KG1 (cell line): ENCODE data around the gene NGEF.

Experiments used
- DNase-seq: peaks from one replicate; lab custom pipeline; 2025; lab: John Stamatoyannopoulos, UW

Gene NGEF

DNA sequence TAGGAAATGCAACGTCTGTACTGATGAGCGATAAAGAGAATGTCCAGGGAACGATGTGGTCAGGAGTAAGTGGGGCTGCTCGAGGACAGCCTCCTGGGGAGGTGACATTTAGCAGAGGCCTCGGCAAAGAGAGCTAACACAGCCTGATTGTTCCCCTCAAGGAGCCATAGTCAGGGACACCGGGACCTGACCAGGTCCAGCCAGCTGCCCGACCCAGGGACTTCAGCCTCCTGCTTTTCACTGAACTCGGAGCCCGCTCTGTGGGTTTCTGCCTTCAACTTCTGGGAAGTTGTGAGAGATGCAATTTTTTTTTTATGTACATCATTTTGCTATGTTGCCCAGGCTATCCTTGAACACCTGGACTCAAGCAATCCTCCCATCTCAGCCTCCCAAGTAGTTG, 29.5 kb upstream of the NGEF start:
- DNase-seq, result no peak

DNA sequence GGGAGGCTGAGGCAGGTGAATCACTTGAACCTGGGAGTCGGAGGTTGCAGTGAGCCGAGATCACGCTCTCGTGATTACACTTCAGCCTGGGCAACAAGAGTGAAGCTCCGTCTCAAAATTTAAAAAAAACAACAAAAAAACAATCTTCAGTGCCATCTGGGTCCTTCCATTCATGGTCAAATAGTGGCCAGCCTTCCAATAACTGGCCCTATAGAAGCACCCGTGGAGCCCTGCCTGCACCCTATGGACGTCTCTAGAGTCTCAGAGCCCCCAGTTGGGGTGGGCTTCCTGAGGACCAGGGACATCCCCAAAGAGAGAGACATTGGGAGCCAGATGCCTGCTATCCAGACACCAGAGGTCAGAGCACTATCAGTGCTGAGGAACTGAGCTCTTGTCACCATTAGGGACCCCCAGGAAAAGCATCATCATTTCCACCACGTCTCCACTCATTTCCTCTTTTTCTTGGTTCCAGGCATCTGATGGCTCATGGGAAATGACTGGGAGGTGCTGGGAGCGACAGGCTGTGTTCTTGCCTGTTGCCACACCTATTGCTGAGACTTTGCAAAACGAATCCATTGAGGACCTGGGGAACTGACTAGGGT, 28.8 kb upstream of the NGEF start:
- DNase-seq, result no peak

DNA sequence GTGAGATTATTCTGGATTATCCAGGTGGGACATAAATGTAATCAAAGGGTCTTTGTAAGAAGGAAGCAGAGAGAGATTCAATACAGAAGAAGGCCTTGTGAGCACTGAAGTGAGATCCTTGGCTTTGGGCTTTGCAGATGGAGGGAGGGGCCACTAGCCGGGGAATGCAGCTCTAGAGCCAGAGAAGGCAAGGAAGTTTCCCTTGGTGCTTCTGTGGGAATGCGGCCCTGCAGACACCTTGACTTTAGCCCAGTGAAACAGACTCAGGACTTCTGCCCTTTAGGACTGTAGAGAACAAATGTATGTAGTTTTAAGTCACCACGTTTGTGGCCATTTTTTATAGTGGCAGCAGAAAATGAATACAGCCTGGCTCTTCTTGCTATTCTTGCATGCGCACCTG, 27.5 kb upstream of the NGEF start:
- no peak for DNase-seq

DNA sequence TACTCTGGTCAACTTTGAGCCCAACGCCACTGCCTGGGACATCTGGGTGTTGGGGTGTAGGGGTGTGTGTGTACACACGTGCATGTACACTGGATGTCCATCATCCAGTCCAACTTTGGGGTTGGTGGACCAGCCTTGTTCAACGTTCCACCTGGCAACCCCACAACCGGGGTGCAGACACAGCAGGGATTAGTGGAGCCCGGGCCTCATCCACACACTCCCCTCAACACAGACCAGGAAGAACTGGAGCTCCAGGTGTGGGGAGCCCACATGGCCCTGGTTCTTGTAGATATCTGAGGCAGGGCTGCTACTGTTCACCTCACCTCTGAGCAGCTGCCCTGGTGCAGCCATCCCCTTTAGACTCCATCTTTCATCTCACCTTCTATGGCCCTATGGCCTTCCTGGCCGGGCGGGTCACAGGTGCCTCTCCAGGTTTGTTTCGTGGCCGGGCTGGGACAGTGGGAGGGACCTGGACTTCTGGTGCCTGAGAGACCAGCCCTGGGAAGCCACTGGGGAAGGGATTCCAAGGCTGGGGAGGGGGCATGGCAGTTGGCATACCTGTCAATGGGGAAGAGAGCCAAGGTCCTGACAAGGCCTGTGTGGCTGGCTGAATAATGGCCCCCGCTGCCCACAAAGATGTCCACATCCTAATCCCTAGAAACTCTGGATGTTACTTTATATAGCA, 26.9 kb upstream of the NGEF start:
- DNase-seq, result no peak

DNA sequence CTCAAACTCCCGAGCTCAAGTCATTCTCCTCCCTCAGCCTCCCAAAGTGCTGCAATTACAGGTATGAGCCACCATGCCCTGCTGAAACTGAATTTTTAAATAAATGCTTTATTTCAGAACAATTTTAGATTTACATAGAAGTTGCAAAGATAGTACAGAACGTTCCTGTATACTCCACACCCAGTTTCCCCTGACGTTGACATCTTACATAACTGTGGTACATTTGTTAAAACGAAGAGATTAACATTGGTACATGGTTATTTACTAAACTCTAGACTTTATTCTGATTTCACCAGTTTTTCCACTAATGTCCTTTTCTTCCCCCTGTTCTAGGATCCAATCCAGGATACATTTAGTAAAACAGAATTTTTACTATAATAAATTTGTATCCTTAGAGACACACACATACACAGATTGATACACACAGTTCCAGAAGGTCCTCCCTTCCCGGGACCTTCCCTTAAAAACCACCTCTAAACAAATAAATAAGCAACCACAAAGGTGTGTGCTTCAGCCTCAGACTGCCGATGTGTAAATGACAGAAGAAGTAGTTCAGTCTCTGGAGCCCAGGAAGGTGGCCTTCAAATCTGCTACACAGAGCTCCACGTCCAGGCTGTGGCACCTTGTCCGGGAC, 26.3 kb upstream of the NGEF start:
- no peak for DNase-seq

DNA sequence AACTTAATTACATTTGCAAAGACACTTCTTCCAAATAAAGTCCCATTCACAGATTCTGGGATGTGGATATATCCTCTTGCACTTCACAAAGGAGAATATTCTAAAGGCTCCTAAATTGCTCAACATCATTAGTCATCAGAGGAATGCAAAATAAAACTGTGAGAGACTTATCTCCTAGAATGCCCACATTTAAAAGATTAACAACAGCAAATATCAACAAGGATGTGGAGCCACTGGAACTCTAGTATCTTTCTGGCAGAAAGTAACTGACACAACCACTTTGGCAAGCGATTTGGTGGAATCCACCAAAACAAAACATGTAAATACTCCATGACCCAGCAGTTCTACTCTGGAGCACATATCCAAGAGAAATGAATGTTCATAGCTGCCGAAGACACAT, 24.0 kb upstream of the NGEF start:
- DNase-seq, result no peak

DNA sequence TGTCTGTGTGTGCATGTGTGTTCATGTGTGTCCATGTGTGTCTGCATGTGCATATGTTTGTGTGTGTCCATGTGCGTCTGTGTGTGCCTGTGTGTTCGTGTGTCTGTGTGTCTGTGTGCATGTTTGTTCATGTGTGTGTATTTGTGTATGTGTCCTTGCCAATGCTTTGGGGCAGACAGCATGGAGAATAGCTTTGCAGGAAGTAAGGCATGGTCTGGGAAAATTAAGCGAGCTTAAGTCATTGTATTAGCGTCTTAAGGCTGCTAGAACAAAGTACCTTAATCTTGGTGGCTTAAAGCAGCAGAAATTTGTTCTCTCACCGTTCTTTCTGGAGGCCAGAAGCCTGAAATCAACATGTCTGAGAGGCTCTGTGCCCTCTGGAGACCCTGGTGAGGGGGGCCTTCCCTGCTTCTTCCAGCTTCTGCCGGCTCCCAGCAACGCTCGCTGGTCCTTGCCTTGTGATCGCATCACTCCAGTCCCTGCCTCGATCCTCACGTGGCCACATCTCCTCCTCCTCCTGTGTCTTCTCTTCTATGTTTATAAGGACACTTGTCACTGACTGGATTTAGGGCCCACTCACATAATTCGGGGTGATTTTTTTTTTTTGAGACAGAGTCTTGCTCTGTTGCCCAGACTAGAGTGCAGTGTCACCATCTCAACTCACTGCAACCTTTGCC, 23.2 kb upstream of the NGEF start:
- no peak for DNase-seq

DNA sequence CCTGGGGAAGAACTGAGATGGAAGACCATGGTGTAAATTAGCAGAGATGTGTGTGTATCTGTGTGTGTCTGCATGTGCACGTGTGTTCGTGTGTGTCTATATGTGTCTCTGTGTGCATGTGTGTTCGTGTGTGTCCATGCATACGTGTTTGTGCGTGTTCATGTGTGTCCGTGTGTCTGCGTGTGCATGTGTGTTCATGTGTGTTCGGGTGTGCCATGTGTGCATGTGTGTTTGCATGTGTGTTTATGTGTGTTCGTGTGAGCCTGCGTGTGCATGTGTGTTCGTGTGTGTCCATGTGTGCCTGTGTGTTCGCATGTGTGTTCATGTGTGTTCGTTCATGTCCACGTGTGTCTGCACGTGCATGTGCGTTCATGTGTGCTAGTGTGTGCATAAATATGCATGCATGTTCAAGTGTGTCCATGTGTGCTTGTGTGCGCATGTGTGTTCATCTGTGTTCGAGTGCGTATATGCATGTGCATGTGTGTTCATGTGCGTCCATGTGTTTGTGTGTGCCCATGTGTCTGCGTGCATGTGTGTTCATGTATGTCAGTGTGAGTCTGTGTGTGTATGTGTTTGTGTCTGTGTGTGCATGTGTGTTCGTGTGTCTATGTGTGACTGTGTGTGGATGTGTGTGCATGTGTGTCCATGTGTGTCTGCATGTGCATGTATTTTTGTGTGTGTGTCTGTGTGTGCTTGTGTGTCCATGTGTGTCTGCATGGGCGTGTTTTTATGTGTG, 22.5 kb upstream of the NGEF start:
- DNase-seq, result no peak

DNA sequence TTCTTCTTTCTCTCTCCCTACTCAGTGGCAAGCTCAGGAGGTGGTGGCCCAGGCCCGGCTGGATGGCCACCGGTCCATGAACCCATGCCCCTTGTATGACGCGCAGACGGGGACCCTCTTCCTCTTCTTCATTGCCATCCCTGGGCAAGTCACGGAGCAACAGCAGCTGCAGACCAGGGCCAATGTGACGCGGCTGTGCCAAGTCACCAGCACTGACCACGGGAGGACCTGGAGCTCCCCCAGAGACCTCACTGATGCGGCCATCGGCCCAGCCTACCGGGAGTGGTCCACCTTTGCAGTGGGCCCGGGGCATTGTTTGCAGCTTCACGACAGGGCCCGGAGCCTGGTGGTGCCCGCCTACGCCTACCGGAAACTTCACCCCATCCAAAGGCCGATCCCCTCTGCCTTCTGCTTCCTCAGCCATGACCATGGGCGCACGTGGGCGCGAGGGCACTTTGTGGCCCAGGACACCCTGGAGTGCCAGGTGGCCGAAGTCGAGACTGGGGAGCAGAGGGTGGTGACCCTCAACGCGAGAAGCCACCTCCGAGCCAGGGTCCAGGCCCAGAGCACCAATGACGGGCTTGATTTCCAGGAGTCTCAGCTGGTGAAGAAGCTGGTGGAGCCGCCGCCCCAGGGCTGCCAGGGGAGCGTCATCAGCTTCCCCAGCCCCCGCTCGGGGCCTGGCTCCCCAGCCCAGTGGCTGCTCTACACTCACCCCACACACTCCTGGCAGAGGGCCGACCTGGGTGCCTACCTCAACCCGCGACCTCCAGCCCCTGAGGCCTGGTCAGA, 21.2 kb upstream of the NGEF start:
- DNase-seq, result no peak

DNA sequence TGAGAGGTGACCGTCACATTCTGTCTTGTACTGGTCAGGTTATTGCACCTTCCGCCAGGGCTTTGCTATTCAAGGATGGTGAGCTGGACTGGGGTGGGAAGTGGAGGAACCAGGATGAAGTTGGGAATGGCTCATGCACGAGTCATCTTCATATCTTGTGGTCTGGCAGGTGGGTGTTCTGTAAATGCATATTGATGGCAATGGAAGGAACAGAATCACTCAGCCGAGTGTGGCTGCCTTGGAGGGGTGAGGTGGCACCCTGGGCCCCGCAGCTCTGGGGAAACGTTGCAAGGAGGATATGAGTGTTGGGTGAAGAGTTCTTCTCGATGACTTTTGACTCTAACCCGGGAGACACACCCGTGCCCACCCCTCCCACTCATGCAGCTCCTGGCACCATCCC, 20.6 kb upstream of the NGEF start:
- DNase-seq, result no peak

DNA sequence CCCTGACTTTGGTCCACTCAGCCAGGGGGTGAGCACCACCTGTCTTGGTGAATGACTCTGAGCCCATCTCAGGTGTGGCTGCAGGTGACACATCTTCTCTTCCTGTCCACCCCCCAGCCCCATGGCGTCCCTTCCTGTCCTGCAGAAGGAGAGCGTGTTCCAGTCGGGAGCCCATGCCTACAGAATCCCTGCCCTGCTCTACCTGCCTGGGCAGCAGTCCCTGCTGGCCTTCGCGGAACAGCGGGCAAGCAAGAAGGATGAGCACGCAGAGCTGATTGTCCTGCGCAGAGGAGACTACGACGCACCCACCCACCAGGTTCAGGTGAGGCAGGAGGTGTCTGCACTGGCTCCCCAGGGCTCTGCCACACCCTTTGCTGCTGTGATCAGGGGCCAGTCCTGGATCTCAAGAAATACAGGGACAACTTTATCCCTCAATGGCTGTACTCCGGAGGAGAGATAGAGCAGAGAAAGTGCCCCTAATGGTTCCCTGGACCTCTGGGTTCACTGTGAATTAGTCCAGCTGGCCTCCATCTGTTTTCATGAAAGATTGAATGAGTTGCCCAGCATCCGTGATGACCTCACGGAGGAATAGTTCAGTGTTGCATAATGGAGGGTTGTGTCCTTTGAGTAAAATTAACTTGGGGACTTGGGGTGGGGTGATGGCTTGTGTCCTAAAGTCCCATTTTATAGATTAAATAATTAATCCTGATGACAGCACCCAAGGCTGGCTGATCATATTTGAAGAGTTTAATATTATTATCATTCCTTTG, 19.7 kb upstream of the NGEF start, which contains the start of gene NEU2:
TSS of gene NEU2 (plus strand) at position 122 of the 770 bp plus-strand sequence. CDS start at position 122, 0 bp downstream.
- DNase-seq, result no peak

DNA sequence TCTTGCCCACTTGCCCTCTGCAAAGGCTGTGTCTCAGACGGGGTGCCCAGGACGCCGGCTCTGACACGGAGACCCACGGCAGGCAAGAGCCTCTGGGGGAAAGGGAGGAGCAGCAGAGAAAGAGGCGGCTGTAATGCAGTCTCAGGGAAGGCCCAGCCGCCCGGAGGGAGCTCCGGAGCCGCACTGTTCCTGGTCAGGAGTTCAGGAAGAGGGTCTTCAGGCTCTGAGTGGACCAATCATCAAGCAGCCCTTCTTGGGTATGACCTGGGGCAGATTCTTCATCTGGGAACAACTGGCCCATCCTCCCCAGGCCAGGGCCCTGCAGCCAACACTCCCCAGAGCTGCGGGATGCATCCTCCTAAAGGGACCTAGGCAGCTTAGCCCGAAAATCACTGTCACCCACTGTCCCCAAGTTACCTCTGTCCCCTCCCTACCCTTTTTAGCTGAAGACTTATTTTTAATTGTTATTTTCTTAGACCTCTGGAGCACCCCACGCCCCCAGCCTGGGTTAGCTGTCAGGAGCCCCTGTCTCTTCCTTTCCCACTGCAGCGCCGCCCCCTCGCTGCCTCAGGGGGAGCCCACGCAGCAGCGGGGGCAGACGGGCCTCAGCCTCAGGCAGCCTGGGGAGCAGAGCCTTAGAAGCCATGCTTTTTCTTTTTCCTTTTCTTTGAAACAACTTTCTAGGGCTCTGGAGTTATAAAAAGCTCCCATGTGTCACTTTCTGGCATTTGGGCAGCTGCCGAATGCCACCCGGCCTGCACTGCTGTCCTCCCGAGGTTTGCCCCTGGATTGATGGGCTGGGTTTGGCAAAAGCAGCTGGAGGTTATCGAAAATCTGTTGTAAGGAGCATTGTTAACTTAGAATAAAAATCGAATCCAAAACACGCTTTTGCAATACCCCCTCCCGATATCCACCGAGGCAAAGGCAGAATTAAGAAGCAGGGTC, 18.8 kb upstream of the NGEF start:
- no peak for DNase-seq

DNA sequence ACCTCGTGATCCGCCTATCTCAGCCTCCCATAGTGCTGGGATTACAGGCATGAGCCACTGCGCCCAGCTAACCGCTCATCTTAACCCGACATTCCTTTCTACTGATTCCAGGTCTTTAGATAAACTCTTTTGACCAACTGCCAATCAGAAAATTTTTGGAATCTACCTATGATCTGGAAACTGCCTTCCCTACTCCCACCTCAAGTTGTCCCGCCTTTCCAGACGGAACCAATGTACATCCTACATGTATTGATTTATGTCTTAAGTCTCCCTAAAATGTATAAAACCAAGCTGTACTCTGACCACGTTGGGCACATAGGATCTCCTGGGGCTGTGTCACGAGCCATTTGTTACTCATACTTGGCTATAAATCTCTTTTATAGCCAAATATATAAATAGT, 16.3 kb upstream of the NGEF start:
- DNase-seq, result no peak

DNA sequence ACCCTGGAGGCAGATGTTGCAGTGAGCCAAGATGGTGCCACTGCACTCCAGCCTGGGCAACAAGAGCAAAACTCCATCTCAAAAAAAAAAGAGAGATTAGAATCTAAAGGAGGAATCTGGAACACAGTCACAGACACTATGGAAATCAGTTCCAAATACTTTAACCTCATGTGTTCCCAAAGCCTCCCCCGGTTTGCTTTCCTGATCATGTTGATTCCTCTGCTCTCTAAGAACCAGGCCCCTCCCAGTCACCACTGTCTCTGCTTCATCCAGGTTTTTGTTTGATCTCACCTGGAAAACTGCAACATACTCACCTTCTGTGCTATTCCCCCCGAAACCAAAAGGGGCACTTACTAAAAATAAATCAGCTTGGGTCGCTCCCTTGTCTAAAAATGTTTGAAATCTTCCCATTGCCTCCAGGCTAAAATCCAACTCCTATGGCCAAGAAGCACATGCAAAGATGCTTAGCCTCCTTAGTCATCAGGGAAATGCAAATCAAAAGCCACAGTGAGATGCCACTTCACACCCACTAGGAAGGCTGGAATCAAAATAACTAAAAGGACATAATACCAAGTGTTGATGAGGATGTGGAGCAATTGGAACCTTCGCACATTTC, 13.2 kb upstream of the NGEF start:
- no peak for DNase-seq

DNA sequence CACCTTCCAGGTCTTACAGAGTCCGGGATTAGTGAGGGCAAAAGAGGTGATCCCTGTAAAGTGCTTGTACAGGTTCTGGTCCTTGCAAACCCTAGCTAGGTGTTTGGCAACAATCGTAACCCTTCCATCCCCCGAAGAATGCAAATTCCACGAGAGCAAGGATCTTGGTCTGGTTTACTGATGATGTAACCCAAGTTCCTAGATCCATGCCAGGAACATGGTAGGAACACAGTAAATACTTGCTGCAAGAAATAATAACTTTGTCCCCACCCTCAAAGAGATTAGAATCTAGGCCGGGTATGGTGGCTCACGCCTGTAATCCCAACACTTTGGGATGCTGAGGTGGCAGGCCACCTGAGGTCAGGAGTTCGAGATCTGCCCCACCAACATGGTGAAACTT, 12.7 kb upstream of the NGEF start:
- DNase-seq, result no peak

DNA sequence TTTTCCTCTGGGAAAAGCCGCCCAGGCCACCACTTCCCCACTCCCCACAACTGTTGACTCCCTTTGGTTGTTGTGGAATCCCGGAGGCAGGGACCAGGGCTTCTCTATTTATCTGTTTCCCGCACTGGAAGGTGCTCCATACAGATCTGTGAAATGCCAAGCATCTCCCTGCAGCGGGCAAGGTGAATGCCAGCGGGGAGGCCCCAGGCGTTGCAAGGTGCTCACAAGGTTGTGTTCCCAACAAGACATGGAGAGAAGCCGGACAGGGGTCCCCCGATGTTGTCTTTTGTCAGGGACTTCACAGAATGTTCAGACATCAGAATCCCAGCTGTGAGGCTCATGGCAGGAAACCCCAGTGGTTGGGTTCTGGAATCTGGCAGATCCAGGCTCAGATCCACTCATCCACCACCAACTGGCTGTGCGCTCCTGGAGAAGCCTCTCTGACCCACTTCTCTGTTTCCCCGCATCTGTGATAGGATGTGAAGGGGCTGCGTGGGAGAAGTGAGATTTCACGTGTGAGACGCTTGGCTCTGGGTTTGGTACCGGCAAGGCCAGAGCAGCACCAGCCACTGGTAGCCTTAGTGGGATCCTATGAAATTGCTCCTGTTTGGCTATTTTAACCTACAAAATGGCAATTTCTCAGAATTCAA, 10.8 kb upstream of the NGEF start:
- no peak for DNase-seq

DNA sequence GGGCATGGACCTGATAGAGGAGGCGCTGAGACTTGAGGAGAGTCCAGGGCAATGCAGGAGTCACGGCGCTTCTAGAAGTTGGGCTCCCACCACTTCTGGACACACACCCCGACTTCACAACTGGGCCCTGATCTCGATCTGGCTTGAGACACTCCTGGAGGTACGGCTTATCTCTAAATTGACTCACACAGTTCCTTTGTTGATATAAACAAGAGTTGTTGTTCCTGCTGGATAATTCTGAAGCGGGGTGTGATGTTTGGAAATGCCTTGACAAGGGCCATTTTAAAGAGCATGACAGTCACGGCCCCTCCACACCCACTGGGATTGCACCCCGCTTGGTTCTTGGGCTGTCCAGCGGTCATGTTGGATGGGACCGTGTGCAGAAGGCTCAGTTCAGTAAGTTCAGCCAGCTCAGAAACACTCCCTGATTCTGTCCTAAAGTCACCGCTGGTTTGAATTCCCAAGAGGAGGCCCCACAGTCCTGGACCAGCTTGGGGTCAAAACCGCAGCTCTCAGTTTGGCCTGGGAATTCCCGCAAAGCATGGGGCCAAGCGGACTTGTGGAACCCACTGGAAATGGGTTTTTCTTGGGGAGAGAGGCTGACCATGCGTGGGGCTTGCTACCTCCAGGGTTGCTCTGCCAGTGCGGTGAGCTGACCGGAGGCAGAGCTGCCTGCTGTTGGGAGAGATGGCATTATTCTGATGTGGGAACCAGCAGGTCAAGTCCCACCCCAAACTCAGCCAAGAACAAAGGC, 10.1 kb upstream of the NGEF start:
- DNase-seq, result no peak

DNA sequence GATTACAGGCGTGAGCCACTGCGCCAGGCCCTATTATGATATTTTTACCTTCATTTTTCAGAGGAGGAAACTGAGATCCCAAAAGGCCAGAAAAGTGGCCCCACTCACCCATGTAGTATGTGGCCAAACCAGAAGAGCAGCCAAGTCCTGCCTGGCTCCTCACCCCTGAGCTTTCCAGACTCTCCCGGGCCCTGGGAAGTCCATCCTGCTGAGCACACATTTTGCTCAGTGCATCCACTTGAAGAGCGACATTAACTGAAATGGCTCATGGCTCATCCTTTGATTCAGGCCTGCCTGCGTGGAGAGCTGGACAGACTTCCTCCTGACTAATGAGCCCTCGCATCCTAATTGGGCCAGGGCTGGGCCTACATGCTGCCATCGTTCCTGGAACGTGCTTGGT, 9.5 kb upstream of the NGEF start:
- no peak for DNase-seq
